ENCODE measurements around the gene MYH9. TPM values are rescaled to one million over a fixed set of nuclear protein-coding genes. Genes with fewer than 3 reads are reported as not detected.

MYH9 gene
- total RNA-seq, 1 experiment from 2014 or later: 323 TPM

DNA sequence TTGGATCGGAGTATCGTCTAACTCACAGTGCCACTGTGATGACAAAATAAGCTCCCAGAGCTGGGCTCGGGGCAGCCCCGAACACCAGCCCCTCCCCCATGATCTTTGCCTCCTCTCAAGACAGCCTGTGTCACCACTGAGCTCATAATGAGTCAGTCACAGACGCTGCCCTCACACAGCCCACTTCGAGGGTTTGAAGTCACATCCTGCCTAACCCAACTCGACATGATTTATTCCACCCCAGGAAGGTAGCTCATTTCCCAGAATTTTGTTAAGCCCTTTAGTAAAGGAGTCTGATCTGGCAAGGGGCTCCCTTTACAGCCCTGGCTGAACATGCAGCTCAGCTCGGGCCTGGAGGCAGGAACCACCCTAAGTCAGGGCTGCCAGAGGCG is 22.8 kb downstream of the MYH9 start:
- TF ChIP-seq CTCF (conservative IDR thresholded peaks at IDR 0.05; ENCODE audit: low read depth, low read length) (no peak), EZH2 (IDR thresholded peaks at IDR 0.05; ENCODE audit: borderline replicate concordance, low read depth, low read length, poor library complexity, severe bottlenecking) (no peak)

DNA sequence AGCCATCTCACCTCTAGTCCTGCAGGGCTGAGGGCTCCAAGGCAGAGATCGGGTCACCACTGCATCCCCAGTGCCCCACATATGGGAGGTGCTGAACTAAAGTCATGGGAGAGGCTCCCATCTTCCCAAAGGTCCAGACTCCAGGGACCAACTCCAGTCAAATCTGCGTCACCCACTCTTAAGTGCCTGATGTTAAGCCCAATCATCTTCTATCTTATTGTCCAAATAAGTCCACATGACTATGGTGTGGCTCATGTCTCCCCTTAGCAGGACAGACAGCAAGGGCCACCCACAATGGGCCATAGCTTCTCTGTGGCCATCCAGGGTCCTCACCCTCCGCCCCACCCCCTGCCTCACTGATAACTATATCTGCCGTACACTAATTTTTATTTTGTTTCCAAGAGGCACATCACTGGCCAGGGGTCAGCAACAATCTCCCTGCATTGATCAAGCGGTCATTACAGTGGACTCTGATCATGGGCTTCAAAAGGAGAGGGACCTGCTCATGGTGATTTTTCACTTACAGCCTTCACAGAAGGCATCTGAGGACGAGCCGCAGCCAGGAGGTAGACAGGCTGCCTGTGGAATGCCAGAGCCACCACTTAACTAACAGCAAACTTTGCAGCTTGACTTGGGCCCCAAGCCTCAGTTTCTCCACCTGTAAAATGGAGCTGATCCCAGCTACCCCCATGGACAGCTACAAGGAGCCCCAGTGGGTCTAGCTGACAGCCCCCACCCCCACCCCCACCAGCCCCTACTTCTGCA is 23.3 kb downstream of the MYH9 start:
- ChIA-PET CTCF (interaction anchor here (0.6 kb wide), 1 partner anchor 9 kb away, joined by 4 read pairs; no protein-coding TSS in a partner anchor), POLR2A (ENCODE audit: low non-redundant PET) (interaction anchor here (0.5 to 0.6 kb wide), 2 partner anchors 30 to 90 kb away, joined by 3 to 12 read pairs; no protein-coding TSS in a partner anchor)
- H3K9me3 ChIP-seq (ENCODE audit: low read depth, low read length, poor library complexity, severe bottlenecking): no peaks in the 10 kb centered on the region
- no peaks in the 10 kb centered on the region for H3K36me3 ChIP-seq (ENCODE audit: insufficient read depth, low read length, poor library complexity, severe bottlenecking)
- H3K4me3 ChIP-seq (ENCODE audit: low read depth, low read length, poor library complexity, severe bottlenecking): no peak overlapping the region
- peak overlapping the region; percentile 60 for H3K27ac ChIP-seq (ENCODE audit: low read depth, low read length, poor library complexity, severe bottlenecking)
- DNase-seq (ENCODE audit: low spot score): no peak
- intact Hi-C loops (cut with micrococcal nuclease; ENCODE audit: unreplicated experiment): no loop called here
- TF ChIP-seq CTCF (conservative IDR thresholded peaks at IDR 0.05; ENCODE audit: low read depth, low read length): no peak
- TF ChIP-seq EZH2 (IDR thresholded peaks at IDR 0.05; ENCODE audit: borderline replicate concordance, low read depth, low read length, poor library complexity, severe bottlenecking): no peak
- H3K4me1 ChIP-seq (ENCODE audit: insufficient read depth, low read length, poor library complexity, severe bottlenecking): peaks cover 68% of the 10 kb centered on the region
- no TSS peak for BruUV-seq (replicated peaks)
- H3K27me3 ChIP-seq (replicated peaks; ENCODE audit: insufficient read depth, low read depth, low read length, poor library complexity): no peaks in the 10 kb centered on the region

More for the DNA sequence above, 22.8 kb downstream of the MYH9 start:
- Histone ChIP-seq H3K4me1 (ENCODE audit: insufficient read depth, low read length, poor library complexity, severe bottlenecking) (peaks cover 70% of the 10 kb centered on the region), H3K9me3 (ENCODE audit: low read depth, low read length, poor library complexity, severe bottlenecking) (no peaks in the 10 kb centered on the region), H3K4me3 (ENCODE audit: low read depth, low read length, poor library complexity, severe bottlenecking) (no peak overlapping the region), H3K36me3 (ENCODE audit: insufficient read depth, low read length, poor library complexity, severe bottlenecking) (no peaks in the 10 kb centered on the region), H3K27me3 (replicated peaks; ENCODE audit: insufficient read depth, low read depth, low read length, poor library complexity) (no peaks in the 10 kb centered on the region), H3K27ac (ENCODE audit: low read depth, low read length, poor library complexity, severe bottlenecking) (peak overlapping the region; percentile 60)
- intact Hi-C loops (cut with micrococcal nuclease; ENCODE audit: unreplicated experiment): no loop called here
- POLR2A ChIA-PET (ENCODE audit: low non-redundant PET): interaction anchor here (0.5 to 0.6 kb wide), 2 partner anchors 31 to 89 kb away, joined by 3 to 12 read pairs; no protein-coding TSS in a partner anchor
- DNase-seq (ENCODE audit: low spot score): peak; percentile 80
- BruUV-seq (replicated peaks): no TSS peak
- CTCF ChIA-PET: no interaction called here

DNA sequence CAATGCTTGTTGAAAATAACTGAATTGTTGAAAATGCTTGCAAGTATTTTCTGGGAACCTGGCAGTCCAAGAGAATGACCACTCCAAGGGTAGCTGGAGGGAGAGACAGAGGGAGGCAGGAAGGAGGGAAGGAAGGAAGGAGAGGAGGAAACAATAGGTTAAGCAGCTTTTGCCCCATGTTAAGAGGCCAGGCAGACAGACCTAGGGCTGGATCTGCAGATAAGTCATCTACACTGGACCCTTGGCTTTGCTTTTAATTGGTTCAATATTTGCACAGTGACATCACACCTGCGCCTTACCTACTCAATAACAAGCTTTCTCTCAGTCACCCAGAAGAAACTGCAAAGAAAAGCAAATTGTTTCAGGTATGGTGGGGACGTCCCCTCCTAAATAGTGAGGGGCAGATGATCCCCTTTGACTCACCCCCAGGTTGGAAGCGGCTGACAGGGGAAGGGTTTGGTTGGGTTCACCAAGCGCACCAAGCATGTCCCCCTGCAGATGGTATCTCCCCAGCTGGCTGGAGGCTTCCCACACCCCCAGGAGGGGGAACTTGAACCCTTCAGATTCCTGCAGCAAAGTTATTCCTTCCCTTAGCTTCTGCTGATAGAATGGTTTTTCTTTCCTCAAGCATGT is 24.3 kb downstream of the MYH9 start:
- no peak for DNase-seq (ENCODE audit: low spot score)
- Histone ChIP-seq H3K4me1 (ENCODE audit: insufficient read depth, low read length, poor library complexity, severe bottlenecking) (peaks cover 68% of the 10 kb centered on the region), H3K27ac (ENCODE audit: low read depth, low read length, poor library complexity, severe bottlenecking) (peak overlapping the region; percentile 21), H3K9me3 (ENCODE audit: low read depth, low read length, poor library complexity, severe bottlenecking) (no peaks in the 10 kb centered on the region), H3K36me3 (ENCODE audit: insufficient read depth, low read length, poor library complexity, severe bottlenecking) (no peaks in the 10 kb centered on the region), H3K27me3 (replicated peaks; ENCODE audit: insufficient read depth, low read depth, low read length, poor library complexity) (no peaks in the 10 kb centered on the region), H3K4me3 (ENCODE audit: low read depth, low read length, poor library complexity, severe bottlenecking) (no peak overlapping the region)
- POLR2A ChIA-PET (ENCODE audit: low non-redundant PET): no interaction called here
- intact Hi-C loops (cut with micrococcal nuclease; ENCODE audit: unreplicated experiment): no loop called here
- CTCF ChIA-PET: no interaction called here
- TF ChIP-seq EZH2 (IDR thresholded peaks at IDR 0.05; ENCODE audit: borderline replicate concordance, low read depth, low read length, poor library complexity, severe bottlenecking) (no peak), CTCF (conservative IDR thresholded peaks at IDR 0.05; ENCODE audit: low read depth, low read length) (no peak)
- BruUV-seq (replicated peaks): no TSS peak

Measured in A673 (cell line).